IMR-90 (cell line): ENCODE results near the gene ORM1. TPM values are rescaled to one million over a fixed set of nuclear protein-coding genes. Genes with fewer than 3 reads are reported as not detected.

ENCODE experiments used
- ATAC-seq: fragments of 200-7000 bp; cut with Tn5 transposase; 2 replicates; pipeline ENCODE4 v1.9.1; 2020; ENCODE audit warnings: low read depth, mild to moderate bottlenecking, moderate library complexity
- BruUV-seq: library from RNA; stranded (reverse); fragments of 400-500 nt; replicated peaks from 2 replicates; lab custom pipeline; 2021; lab: Mats Ljungman, UMichigan
- CTCF ChIA-PET: fragments of 300-600 bp; formaldehyde crosslinking; extraction: SDS; loops from one replicate; lab custom pipeline; 2021; ENCODE audit warnings: antibody characterized with exemption; lab: Yijun Ruan, JAX
- POLR2A ChIA-PET: fragments of 300-600 bp; sonication (Branson Sonifier 250); formaldehyde crosslinking; loops from one replicate; lab custom pipeline; 2022; ENCODE audit warnings: antibody characterized with exemption; ENCODE audit not compliant: unreplicated experiment; lab: Charles Lee
- DNase-seq: peaks from one replicate; pipeline ENCODE4 v3.0.0; 2013
- H2AFZ ChIP-seq: replicated peaks from 2 replicates; pipeline ENCODE3; 2013; ENCODE audit warnings: low read length, mild to moderate bottlenecking; ENCODE audit not compliant: poor library complexity
- H2AK5ac ChIP-seq: 2 replicates; pipeline ENCODE4 v1.6.1; 2013; ENCODE audit warnings: low read depth, low read length, inconsistent platforms
- H2AK9ac ChIP-seq: replicated peaks from 2 replicates; pipeline ENCODE3; 2013; ENCODE audit warnings: mild to moderate bottlenecking, low read depth, low read length, moderate library complexity; ENCODE audit not compliant: poor library complexity
- H2BK120ac ChIP-seq: 2 replicates; pipeline ENCODE4 v1.6.1; 2013; ENCODE audit warnings: low read depth, low read length, inconsistent platforms
- H2BK15ac ChIP-seq: 3 replicates; pipeline ENCODE4 v1.6.1; 2013; ENCODE audit warnings: low read depth, low read length, inconsistent platforms
- H2BK20ac ChIP-seq: 2 replicates; pipeline ENCODE4 v1.6.1; 2013; ENCODE audit warnings: low read depth, mild to moderate bottlenecking, inconsistent platforms, low read length, moderate library complexity
- H2BK5ac ChIP-seq: 2 replicates; pipeline ENCODE4 v1.6.1; 2013; ENCODE audit warnings: mild to moderate bottlenecking, low read depth, low read length, inconsistent platforms; ENCODE audit not compliant: poor library complexity, severe bottlenecking
- H3K14ac ChIP-seq: replicated peaks from 2 replicates; pipeline ENCODE4 v1.6.1; 2013; ENCODE audit warnings: low read depth, low read length, inconsistent platforms
- H3K18ac ChIP-seq: 2 replicates; pipeline ENCODE4 v1.6.1; 2013; ENCODE audit warnings: low read depth, low read length, control low read depth
- H3K23ac ChIP-seq: 2 replicates; pipeline ENCODE4 v1.6.1; 2013; ENCODE audit warnings: low read depth, low read length, inconsistent platforms
- H3K27ac ChIP-seq: 2 replicates; pipeline ENCODE4 v1.5.1; 2013; ENCODE audit warnings: mild to moderate bottlenecking, control low read depth, low read length; ENCODE audit not compliant: insufficient read depth
- H3K27me3 ChIP-seq: 2 replicates; pipeline ENCODE4 v1.6.1; 2013; ENCODE audit warnings: low read length; ENCODE audit not compliant: control insufficient read depth, insufficient read depth
- H3K36me3 ChIP-seq: 2 replicates; pipeline ENCODE4 v1.6.1; 2013; ENCODE audit warnings: low read length, mixed read lengths; ENCODE audit not compliant: control insufficient read depth, insufficient read depth
- H3K4ac ChIP-seq: 2 replicates; pipeline ENCODE4 v1.6.1; 2013; ENCODE audit warnings: low read depth, low read length, inconsistent platforms
- H3K4me1 ChIP-seq: 2 replicates; pipeline ENCODE4 v1.6.1; 2013; ENCODE audit warnings: low read length, mixed read lengths; ENCODE audit not compliant: control insufficient read depth, insufficient read depth
- H3K4me2 ChIP-seq: 2 replicates; pipeline ENCODE4 v1.6.1; 2013; ENCODE audit warnings: low read depth, mild to moderate bottlenecking, control low read depth, low read length, moderate library complexity
- H3K4me3 ChIP-seq: 2 replicates; pipeline ENCODE4 v1.5.1; 2013; ENCODE audit warnings: low read depth, mild to moderate bottlenecking, control low read depth, low read length, moderate library complexity; ENCODE audit not compliant: insufficient read depth
- H3K56ac ChIP-seq: 2 replicates; pipeline ENCODE4 v1.6.1; 2013; ENCODE audit warnings: low read length, inconsistent platforms; ENCODE audit not compliant: insufficient read depth; ENCODE audit errors: extremely low read depth
- H3K79me1 ChIP-seq, 2 experiments: 2 replicates each; pipeline ENCODE4 v1.6.1; 2013; ENCODE audit warnings: low read length in 2 of 2, inconsistent platforms in 1 of 2, low read depth in 1 of 2
- H3K9ac ChIP-seq: 2 replicates; pipeline ENCODE4 v1.6.1; 2013; ENCODE audit warnings: low read depth, low read length, control low read depth
- H3K9me1 ChIP-seq: 2 replicates; pipeline ENCODE4 v1.6.1; 2013; ENCODE audit warnings: low read length, inconsistent platforms; ENCODE audit not compliant: insufficient read depth
- H3K9me3 ChIP-seq: 2 replicates; pipeline ENCODE4 v1.6.1; 2013; ENCODE audit warnings: low read length; ENCODE audit not compliant: control insufficient read depth, insufficient read depth
- H4K20me1 ChIP-seq: 2 replicates; pipeline ENCODE4 v1.6.1; 2013; ENCODE audit warnings: low read length, inconsistent platforms; ENCODE audit not compliant: insufficient read depth
- H4K5ac ChIP-seq: 2 replicates; pipeline ENCODE4 v1.6.1; 2013; ENCODE audit warnings: mild to moderate bottlenecking, low read depth, low read length, control low read depth
- H4K8ac ChIP-seq, 2 experiments: 2 replicates each; pipeline ENCODE4 v1.6.1; 2013; ENCODE audit warnings: low read depth in 2 of 2, low read length in 2 of 2, control low read depth in 1 of 2, inconsistent platforms in 1 of 2
- H4K91ac ChIP-seq: 2 replicates; pipeline ENCODE4 v1.6.1; 2013; ENCODE audit warnings: low read depth, low read length, inconsistent platforms; ENCODE audit not compliant: insufficient read depth
- CHD1 ChIP-seq: IDR thresholded peaks from 2 replicates; pipeline ENCODE4 v1.6.1; 2012; ENCODE audit warnings: low read depth, low read length, improper control_type of control experiment
- FOS ChIP-seq: fragments of 150-350 bp; IDR thresholded peaks from 2 replicates; pipeline ENCODE4 v1.6.1; 2016; ENCODE audit warnings: low read depth, low read length
- MAFK ChIP-seq: IDR thresholded peaks from 2 replicates; pipeline ENCODE4 v1.6.1; 2012; ENCODE audit warnings: low read depth, low read length, improper control_type of control experiment
- MAZ ChIP-seq: IDR thresholded peaks from 2 replicates; pipeline ENCODE4 v1.6.1; 2012; ENCODE audit warnings: low read depth, mild to moderate bottlenecking, low read length, improper control_type of control experiment, moderate library complexity, borderline replicate concordance
- MXI1 ChIP-seq: IDR thresholded peaks from 2 replicates; pipeline ENCODE4 v1.6.1; 2012; ENCODE audit warnings: low read depth, mild to moderate bottlenecking, low read length, moderate library complexity, borderline replicate concordance
- RFX5 ChIP-seq: IDR thresholded peaks from 2 replicates; pipeline ENCODE4 v1.8.0; 2012; ENCODE audit warnings: low read depth, mild to moderate bottlenecking, low read length, moderate library complexity
- SMC3 ChIP-seq: fragments of 150-350 bp; IDR thresholded peaks from 2 replicates; pipeline ENCODE4 v1.6.1; 2016; ENCODE audit warnings: low read depth, mild to moderate bottlenecking, antibody characterized with exemption, low read length, moderate library complexity
- WGBS, 2 experiments: methylation state at CpG; one replicate each; pipeline versions ENCODE4 v1.1.5 to v1.1.7; 2013; ENCODE audit warnings: missing lambda C conversion rate in 2 of 2; ENCODE audit not compliant: insufficient read length in 1 of 2; ENCODE audit errors: extremely low coverage in 2 of 2; 5-methylcytosine and 5-hydroxymethylcytosine counted together
- dilution Hi-C: fragments of 300-500 bp; cut with HindIII; formaldehyde crosslinking; loops from one replicate; pipeline ENCODE4 v1.14.3; 2018; ENCODE audit warnings: low sequenced_read_pairs; ENCODE audit not compliant: unreplicated experiment
- in situ Hi-C: fragments of 300-500 bp; cut with MboI; formaldehyde crosslinking; loops from 3 replicates; pipeline ENCODE4 v1.14.3; 2019; ENCODE audit warnings: low sequenced_read_pairs, inconsistent platforms, mixed read lengths
- intact Hi-C: fragments of 100-400 bp; cut with micrococcal nuclease; formaldehyde crosslinking; loops from 2 replicates; pipeline ENCODE4 v1.10.0; 2022
- polyA plus RNA-seq, 3 experiments: library from polyadenylated mRNA; depleted of rRNA; stranded (reverse); fragments of >200 nt; gene quantifications; 2 replicates each; pipeline ENCODE4 v1.2.3, GENCODE V29; 2012; ENCODE audit warnings: low replicate concordance in 1 of 3
- total RNA-seq: library from RNA; depleted of rRNA; stranded (reverse); fragments of >200 nt; gene quantifications from 2 replicates; pipeline ENCODE4 v1.2.3, GENCODE V29; 2012
- TF ChIP-seq, protein P1 (sequence below): fragments of 150-350 bp; IDR thresholded peaks from 2 replicates; pipeline ENCODE4 v1.6.1; 2016; ENCODE audit warnings: low read depth, mild to moderate bottlenecking, low read length, moderate library complexity, borderline replicate concordance
- TF ChIP-seq, protein P2 (sequence below): conservative IDR thresholded peaks from 2 replicates; pipeline ENCODE4 v1.5.1; 2012; ENCODE audit warnings: mild to moderate bottlenecking, low read depth, low read length, improper control_type of control experiment

The ORM1 gene
- total and polyA plus RNA-seq, 2 of the 4 experiments (the other 2 are of a cell fraction) = 0.18 TPM; not detected in 1

DNA sequence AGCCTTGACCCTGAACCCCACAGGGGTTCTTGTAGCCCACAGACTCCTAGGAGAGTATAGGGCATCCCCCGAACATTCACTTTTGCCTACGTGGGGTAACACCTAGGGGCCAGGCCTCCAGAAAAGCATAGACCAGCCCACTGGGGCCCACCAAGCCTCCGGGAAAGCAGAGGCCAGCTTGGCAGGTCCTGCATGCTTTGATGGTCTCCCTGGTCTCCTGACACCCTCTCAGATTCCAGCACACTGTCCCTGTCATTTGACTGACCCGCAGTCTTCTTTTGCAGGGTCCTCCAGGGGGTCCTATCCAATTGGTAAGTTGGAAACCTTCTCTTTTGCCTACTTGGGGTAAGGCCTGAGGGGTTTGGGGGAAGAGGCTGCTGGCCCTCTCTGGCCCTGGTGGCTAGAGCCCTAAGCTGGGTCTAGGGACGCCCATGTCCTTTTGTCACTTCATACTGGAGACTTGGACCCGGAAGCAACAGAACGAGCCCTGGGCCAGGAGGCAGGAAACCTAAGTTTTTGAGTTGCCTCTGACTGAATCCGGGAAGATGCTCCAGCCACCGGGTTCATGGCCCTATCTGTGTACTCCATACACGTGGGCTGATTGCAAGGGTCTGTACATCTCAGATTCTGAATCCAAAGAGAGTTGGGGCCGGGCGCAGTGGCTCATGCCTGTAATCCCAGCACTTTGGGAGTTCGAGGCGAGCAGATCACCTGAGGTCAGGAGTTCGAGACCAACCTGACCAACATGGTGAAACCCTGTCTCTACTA, 20.9 kb upstream of the ORM1 start:
- Histone ChIP-seq H3K4me1 (peaks cover 3% of the 10 kb centered on the region; the same call in 1 of the 2 replicates), H3K9me1 (no peaks in the 10 kb centered on the region), H3K4me3 (no peak overlapping the region), H2AK9ac (no peak overlapping the region), H3K9ac (no peak overlapping the region), H4K20me1 (no peaks in the 10 kb centered on the region), H2AFZ (no peak overlapping the region), H3K56ac (no peak overlapping the region), H2BK15ac (no peak overlapping the region), H4K91ac (no peak overlapping the region), H3K18ac (no peak overlapping the region), H2BK120ac (no peak overlapping the region), H2BK20ac (no peak overlapping the region), H3K27me3 (no peaks in the 10 kb centered on the region), H4K8ac (no peak overlapping the region), H3K27ac (no peak overlapping the region), H3K9me3 (no peaks in the 10 kb centered on the region), H3K4ac (no peak overlapping the region), H3K14ac (no peak overlapping the region), H3K4me2 (no peak overlapping the region), H3K36me3 (peaks cover 20% of the 10 kb centered on the region), H4K5ac (no peak overlapping the region), H2AK5ac (no peak overlapping the region), H3K23ac (no peak overlapping the region), H3K79me1 (no peaks in the 10 kb centered on the region), H2BK5ac (no peak overlapping the region)
- CTCF ChIA-PET = interaction anchor here (1.3 kb wide), 1 partner anchor 11 kb away, joined by 8 read pairs; no protein-coding TSS in a partner anchor
- intact Hi-C loops (no loop called here), dilution Hi-C loops (no loop called here), in situ Hi-C loops (no loop called here)
- DNase-seq = no peak
- no peak for ATAC-seq
- 83% methylated on average over 9 of the region's 15 CpGs; no CpG with 5 or more reads in 1 of the 2 experiments for WGBS, 2 experiments
- BruUV-seq = no TSS peak
- POLR2A ChIA-PET = no interaction called here
- TF ChIP-seq MAZ (no peak), MXI1 (no peak), SMC3 (no peak), MAFK (no peak), FOS (no peak), CHD1 (no peak), RFX5 (no peak)
- TF ChIP-seq, protein P1, sequence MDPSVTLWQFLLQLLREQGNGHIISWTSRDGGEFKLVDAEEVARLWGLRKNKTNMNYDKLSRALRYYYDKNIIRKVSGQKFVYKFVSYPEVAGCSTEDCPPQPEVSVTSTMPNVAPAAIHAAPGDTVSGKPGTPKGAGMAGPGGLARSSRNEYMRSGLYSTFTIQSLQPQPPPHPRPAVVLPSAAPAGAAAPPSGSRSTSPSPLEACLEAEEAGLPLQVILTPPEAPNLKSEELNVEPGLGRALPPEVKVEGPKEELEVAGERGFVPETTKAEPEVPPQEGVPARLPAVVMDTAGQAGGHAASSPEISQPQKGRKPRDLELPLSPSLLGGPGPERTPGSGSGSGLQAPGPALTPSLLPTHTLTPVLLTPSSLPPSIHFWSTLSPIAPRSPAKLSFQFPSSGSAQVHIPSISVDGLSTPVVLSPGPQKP = no peak
- TF ChIP-seq, protein P2, sequence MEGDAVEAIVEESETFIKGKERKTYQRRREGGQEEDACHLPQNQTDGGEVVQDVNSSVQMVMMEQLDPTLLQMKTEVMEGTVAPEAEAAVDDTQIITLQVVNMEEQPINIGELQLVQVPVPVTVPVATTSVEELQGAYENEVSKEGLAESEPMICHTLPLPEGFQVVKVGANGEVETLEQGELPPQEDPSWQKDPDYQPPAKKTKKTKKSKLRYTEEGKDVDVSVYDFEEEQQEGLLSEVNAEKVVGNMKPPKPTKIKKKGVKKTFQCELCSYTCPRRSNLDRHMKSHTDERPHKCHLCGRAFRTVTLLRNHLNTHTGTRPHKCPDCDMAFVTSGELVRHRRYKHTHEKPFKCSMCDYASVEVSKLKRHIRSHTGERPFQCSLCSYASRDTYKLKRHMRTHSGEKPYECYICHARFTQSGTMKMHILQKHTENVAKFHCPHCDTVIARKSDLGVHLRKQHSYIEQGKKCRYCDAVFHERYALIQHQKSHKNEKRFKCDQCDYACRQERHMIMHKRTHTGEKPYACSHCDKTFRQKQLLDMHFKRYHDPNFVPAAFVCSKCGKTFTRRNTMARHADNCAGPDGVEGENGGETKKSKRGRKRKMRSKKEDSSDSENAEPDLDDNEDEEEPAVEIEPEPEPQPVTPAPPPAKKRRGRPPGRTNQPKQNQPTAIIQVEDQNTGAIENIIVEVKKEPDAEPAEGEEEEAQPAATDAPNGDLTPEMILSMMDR = no peak
